NCI-H2196 treated with DMSO at 0.1 percent for 48 hours (cell line): ENCODE results near the gene SLC24A1.

ENCODE experiments used
- DNase-seq: peaks from one replicate; lab custom pipeline; 2025; ENCODE audit not compliant: unreplicated experiment; lab: John Stamatoyannopoulos, UW

Gene SLC24A1

GRCh38 chr15:65618560-65619109, 3.1 kb upstream of the SLC24A1 start:
- no peak for DNase-seq

GRCh38 chr15:65619626-65620290, 2.0 kb upstream of the SLC24A1 start:
- DNase-seq: no peak

- DNase-seq: no peak
Measured at GRCh38 chr15:65620833-65621232, 905 bp upstream of the SLC24A1 start.

GRCh38 chr15:65623103-65623502, 1.4 kb downstream of the SLC24A1 start:
- no peak for DNase-seq

- no peak for DNase-seq
Measured at GRCh38 chr15:65626856-65627255, 5.1 kb downstream of the SLC24A1 start.

GRCh38 chr15:65629548-65629947, 7.8 kb downstream of the SLC24A1 start:
- no peak for DNase-seq

GRCh38 chr15:65630760-65631159, 9.0 kb downstream of the SLC24A1 start:
- no peak for DNase-seq

- DNase-seq: no peak
Measured at GRCh38 chr15:65631503-65631902, 9.8 kb downstream of the SLC24A1 start.

- DNase-seq: no peak
Measured at GRCh38 chr15:65632780-65633375, 11.1 kb downstream of the SLC24A1 start.

GRCh38 chr15:65633752-65634151, 12.0 kb downstream of the SLC24A1 start:
- no peak for DNase-seq

- no peak for DNase-seq
Measured at GRCh38 chr15:65634356-65634755, 12.6 kb downstream of the SLC24A1 start.

- no peak for DNase-seq
Measured at GRCh38 chr15:65638109-65638508, 16.4 kb downstream of the SLC24A1 start.

- peak; percentile 31 for DNase-seq
Measured at GRCh38 chr15:65638681-65639089, 16.9 kb downstream of the SLC24A1 start.

GRCh38 chr15:65639509-65639908, 17.8 kb downstream of the SLC24A1 start:
- no peak for DNase-seq

GRCh38 chr15:65641768-65642475, 20.2 kb downstream of the SLC24A1 start:
- DNase-seq: no peak

- no peak for DNase-seq
Measured at GRCh38 chr15:65642594-65642993, 20.9 kb downstream of the SLC24A1 start.

GRCh38 chr15:65644282-65644681, 22.5 kb downstream of the SLC24A1 start:
- DNase-seq: no peak

- DNase-seq: no peak
Measured at GRCh38 chr15:65645392-65645791, 23.7 kb downstream of the SLC24A1 start.

GRCh38 chr15:65646486-65646885, 24.7 kb downstream of the SLC24A1 start:
- no peak for DNase-seq

- no peak for DNase-seq
Measured at GRCh38 chr15:65650312-65651041, 28.7 kb downstream of the SLC24A1 start.

GRCh38 chr15:65651042-65651322, 29.2 kb downstream of the SLC24A1 start:
- DNase-seq: no peak
